ENCODE data around the gene BCL2. TPM values are rescaled to one million over a fixed set of nuclear protein-coding genes. Genes with fewer than 3 reads are reported as not detected.

Gene BCL2
- total RNA-seq, 2 donors from 2014 or later: 11.6 to 13.5 TPM

- intact Hi-C loops (cut with DNase I): no loop called here
- no peak for DNase-seq (ENCODE audit: low spot score)
Measured at GRCh38 chr18:63073481-63073880, 246.1 kb downstream of the BCL2 start.

Other genes starting within 250 kb of the BCL2 start
- gene KDSR, start 47.4 kb upstream of the BCL2 start, total RNA-seq: 10 to 100 TPM; 54.2 to 78.7 TPM
- gene VPS4B, start 102.7 kb upstream of the BCL2 start, total RNA-seq: 10 to 100 TPM; 46.2 to 47.3 TPM
- not detected for gene SERPINB5, start 157.2 kb upstream of the BCL2 start, total RNA-seq
- not detected for gene SERPINB12, start 222.6 kb upstream of the BCL2 start, total RNA-seq